Fibroblast of skin of left quadriceps (primary cell): ENCODE results near the gene C17orf113.

ENCODE experiments used
- DNase-seq, 2 experiments: peaks; one replicate each; pipeline ENCODE4 v3.0.0-alpha.2; 2013; ENCODE audit warnings: low read depth in 2 of 2

The C17orf113 gene

DNA sequence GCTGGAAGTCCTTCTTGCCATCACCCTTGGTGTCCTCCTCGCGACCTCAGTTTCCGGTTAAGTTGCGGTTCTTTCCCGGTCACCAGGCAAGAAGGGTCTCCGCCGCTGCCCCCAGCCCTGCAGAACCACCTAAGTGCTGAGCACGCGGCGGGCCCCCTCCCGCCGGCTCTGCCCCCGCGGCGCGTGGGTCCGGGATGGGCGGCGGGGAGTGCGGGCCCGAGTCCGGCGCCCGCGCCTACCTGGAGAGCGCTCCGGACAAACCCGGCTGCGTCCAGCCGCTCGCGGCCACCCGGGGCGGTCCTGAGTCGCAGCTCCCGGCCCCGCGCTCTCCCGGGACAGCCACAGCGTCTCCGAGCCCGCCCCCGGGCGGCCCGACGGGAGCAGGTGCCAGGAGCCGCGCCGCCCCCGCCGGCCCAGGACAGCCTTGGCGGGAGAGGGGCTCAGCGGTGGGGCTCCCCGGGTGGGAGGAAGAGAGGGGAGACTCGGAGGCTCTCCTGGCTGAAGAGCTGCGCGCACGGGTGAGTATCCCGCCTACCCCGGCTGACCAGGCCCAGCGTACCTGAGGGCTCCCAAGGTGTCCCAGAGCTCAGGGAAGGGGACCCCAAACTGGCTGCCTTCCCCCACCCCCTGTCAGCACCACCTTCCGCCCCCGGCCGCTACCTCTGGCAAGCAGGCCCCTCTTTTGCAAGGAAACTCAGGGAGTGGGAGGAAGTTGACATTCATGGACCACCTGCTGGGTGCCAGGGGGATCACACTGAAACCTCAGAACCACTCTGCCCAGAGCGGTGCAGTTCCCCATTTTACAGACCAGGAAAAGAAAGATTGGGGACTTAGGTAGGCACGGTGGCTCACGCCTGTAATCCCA lies 22.2 kb upstream of the C17orf113 start:
- DNase-seq = no peak

DNA sequence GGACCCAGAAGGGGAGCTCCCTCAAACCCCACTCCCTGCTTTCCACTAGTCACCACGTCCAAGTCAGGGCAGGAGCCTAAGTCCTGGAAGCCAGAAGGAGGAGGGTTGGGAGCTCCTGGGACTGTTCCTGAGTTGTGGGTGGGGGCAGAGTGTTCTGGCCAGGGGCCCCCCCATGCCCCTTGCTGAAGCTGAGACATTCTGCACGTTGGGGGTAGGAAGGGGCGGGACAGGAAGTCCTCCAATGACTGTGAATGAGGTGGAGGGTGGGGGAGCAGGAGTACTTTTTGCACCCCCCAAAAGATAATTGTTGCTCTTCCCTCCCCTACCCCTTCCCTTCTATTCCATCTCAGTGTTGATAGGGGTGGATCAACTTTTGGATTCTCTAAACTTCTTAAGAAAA lies 21.4 kb upstream of the C17orf113 start:
- no peak for DNase-seq

DNA sequence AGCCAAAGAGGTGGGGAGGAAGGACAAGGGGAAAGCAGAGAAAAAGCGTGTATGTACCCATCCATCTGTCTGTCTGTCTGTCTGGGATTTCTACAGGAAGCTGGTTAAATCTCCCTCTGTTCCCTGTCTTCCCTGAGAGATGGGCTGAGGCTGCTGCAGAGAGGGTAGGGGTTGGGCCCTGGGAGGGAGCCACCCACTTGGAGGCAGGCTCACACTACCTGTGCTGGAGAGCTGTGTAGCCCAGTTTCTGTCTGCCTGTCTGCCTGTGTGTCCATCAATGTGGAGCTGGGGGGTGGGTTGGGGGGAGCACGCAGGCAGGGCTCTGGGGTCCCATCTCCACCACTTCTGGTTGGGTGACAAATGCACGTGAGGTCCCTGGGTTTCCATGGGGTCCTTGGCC lies 18.6 kb upstream of the C17orf113 start:
- no peak for DNase-seq

DNA sequence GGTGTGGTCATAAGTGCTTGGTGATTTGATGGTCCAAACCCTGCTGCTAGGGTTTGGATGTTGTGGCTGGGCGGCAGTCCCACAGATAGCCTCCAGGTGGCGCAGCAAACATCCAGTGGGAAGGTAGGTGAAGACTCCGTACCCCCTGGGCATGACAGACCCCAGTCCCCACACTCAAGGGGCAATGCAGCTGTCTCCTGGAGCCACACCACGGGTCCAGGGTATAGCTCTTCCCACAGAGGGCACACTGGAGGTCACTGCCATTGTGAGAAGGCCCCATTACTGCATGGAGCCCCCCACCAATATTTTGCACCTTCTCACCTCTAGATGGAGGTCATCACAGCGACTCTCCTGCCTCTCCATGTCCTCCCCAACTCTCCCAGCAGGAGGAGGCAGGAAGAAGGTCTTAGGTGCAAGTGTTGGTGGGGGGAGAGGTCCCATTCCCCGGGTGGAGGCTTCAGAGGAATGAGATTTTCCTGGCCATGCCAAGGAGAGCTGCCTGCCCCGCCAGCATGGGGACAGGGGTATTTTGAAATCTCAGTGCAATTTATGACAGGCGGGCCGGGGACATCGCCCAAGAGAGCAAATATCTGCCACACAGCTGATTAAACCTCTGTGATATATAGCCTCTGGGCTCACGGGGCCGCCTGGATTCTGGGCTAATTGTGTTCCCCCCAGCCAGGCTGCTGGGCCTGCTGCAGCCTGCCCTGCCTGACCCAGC lies 17.1 kb upstream of the C17orf113 start:
- DNase-seq = no peak

DNA sequence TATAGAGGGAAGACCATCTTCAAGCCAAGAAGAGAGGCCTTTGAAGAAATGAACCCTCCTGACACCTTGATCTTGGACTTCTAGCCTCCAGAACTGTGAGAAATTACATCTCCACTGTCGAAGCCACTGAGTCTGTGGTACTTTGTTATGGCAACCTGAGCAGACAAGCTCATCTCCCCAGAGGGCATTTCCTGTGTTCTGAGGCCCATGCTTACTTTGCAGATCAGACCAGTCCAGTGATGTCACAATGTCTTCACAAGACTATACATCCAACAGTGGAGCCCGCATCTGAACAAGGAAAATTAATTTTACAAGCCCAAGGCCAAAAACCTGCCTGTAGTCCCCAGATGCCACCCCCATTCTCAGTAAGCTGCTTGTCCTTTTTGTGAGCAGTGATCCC lies 14.8 kb upstream of the C17orf113 start:
- no peak for DNase-seq

DNA sequence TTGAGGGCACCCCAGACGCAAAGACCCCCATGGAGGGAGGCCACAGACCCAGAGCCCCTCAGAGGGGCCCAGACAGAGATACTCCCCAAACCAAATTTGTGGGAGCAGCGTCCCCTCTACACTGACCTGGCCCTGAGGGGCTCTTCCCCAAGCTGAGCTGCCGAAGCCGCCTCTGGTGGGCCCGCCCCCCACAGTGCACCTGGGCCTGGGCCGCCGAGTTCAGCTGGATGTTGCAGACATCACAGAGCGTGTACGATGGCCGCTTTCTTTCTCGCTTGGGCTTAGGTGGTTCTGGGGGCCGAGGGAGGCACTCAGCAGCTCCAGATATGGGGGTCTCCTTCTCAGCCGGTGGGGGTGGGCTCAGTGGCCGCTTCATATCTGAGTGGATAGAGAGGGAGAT lies 12.3 kb upstream of the C17orf113 start:
- no peak for DNase-seq

DNA sequence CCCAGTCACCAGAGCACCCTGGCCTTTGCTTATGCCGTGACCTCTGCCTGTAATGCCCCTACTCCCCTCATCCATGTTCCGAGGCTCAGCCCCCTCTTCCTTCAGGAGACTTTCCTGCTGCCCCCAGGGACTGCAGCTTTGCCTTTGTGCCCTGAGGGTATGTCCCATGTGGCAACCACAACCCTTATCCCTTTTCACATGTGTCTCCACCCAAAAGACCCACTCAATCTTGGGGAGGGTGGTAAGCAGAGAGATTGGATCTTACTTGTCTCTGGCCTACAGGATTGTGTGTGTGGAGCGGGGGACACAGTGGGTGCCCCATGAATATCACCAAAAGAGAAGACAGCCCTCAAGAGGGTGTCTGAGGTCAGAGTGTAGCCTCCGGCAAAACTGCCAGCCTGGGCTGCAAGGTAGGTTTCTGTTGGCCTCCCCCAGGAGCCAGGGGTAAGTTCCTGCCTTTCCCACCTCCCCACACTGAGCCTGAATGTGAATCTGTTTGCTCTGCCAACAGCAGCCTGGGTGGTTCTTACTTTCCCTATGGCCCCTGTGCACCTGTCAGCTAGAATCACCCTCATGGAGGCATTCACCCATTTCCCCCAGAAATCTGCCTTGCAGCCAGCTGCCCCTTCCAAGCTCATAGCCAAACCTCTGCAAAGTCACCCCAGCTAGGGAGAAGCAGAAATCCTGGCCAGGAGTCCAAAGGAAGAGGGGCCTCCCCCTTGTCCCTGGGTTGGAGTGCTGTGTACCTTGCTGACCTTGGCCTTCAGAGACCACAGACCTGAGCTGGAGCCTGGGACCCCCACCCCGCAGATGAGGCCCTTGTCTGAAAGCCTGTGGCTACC lies 11.5 kb upstream of the C17orf113 start:
- no peak for DNase-seq

DNA sequence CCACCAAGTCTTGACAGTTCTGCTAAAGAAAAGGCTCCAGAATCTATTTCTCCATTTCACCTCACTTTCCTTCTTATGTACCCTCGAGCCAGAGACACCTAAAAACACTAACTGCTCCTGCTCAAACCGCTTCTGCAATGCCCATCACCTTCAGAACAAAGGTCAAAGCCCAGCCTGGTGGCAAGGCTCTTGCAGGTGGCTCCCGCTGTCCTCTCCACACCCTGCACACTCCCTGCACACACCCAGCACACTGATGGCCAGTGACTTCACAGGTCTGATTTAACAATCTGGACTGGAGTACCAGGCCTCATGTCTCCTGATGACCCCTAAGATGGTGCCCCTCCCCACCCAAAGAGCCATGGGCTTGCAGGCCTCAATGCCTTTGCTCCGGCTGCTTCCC lies 9.8 kb upstream of the C17orf113 start:
- no peak for DNase-seq

DNA sequence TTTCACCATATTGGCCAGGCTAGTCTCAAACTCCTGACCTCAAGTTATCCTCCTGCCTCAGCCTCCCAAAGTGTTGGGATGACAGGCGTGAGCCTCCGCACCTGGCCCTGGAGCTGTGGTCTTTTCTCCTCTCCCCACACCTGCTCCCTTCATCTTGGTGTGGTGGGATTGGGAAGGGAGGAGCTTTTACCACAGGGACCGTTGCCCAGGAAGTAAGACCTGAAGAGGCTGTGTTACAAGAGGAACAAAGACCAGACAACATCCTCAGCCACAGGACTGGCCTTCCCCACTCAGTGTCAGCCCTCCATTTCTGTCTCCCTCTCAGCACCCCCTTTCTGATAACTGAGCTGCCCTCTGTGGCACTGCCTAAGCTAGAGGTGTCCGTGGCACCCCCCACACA lies 9.4 kb upstream of the C17orf113 start:
- DNase-seq = no peak

DNA sequence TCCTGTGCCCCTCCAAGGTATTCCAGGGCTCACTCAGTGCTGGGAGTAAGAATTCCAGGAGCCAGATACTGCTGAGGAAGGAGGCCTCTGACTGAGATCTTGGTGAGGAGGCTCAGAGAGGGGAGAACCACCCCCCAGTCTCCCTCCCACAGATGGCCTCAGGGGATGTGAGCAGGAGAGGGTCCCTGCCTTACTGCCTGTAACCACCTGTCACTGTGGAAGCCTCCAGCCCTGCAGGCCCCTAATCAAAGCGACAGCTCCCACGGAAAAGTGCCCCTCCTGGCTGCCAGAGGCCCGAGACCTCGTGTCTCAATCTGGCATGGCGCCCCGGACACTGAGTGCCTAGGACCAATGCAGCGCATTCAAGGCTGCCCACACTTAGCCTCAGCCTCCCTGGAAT lies 7.7 kb upstream of the C17orf113 start:
- DNase-seq = no peak

DNA sequence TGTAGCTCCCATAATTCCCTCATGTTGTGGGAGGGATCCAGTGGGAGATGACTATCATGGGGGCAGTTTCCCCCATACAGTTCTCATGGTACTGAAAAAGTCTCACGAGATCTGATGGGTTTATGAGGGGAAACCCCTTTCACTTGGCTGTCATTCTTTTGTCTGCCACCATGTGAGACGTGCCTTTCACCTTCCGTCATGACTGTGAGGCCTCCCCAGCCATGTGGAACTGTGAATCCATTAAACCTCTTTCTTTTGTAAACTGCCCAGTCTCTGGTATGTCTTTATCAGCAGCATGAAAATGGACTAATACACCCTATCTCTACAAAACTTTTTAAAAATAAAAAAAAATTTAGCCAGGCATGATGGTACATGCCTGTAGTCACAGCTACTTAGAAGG lies 6.2 kb upstream of the C17orf113 start:
- DNase-seq = no peak

DNA sequence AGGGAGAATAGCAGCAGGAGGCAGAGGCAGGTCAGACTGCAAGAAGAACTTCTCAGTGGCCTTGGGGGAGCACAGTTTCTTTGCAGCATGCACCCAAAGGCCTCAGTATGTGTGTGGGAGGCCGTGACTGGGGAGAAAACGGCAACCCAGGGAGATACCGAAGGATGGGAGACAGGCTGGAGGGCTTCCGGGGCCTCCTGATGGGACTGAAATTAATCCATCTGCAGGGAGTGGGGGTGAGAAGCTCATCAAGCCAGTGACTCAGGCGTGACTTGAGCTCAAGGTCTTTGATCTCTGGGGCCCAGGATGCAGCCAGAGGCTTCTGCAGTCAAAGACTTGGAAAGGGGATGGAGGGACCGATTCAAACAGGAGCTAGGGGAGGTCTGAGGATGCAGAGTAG lies 5.1 kb upstream of the C17orf113 start:
- no peak for DNase-seq

DNA sequence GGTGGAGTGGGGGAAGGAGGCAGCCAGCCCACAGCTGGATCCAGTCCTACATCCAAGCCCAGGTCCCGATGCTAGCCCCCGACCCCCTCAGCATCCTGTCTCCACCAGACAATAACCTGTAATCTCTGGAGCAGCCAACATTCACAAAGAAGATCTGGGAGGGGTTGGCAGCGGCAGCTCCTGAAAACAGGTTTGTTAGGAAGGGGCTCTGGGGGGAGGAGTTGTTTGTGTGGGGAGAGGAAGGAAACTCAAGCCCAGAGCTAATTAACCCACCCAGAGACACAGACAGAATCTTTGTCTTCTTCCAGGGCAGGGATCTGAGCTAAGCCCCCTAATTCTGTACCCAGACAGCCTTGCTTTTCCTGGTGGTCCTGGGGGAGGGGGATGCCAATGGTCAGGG lies 4.6 kb upstream of the C17orf113 start:
- DNase-seq = no peak

DNA sequence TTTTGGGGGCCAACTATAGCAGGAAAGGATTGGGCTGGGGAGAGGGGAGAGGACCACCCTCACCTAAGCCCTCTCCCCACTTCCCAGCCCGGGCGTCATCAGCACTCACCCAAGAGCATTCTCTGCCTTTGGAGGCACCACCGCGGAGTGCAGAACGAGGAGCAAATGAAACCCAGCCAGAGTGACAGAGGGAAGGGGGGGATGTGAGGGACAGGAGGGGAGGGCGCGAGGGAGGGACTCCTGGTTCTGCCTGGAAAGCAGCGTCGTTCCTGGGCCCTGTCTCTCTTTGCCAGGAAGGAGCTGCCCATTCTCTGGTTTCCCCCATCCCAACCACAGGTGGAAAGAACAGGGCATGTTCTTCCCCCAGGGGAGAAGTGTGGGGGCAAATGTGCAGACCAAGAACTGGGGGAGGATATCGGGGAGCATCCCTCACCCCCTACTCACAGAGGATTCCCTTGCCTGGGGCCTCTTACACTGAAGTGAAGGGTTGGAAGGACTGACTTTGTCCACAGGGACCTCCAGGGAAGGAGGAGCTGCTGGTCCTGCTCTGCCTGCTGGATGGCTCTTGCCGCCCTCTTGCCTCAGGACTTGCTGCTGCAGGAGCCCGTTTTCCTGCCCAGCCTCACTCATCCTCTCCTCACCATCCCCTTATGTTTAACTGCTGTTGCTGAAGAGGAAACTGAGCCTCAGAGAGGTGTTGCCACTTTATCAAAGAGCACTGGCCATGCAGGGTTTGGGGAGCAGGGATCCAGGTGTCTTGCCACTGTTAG lies 3.5 kb upstream of the C17orf113 start:
- no peak for DNase-seq

DNA sequence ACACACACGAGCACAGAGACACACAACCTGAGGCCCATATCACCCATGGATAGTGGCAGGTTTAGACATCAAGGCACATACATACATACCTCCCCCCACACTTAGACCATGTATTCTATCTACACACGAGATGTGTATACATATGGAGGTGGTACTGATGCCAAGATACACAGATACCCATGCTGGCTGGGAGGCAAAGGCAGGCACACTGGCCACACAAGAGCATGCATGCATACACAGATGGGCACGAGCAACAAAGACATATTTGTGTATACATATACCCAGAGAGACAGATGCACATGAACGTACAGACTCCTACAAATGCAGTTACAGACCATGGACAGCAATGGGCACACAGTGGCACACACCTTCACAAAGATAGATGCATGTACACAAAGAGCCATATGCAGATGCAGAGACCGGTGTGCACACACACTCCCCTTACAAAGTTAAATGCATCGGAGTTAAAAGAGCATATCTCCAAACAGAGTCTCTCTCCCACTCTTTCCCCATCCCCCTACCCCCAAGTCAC lies 2.0 kb upstream of the C17orf113 start:
- DNase-seq = no peak

DNA sequence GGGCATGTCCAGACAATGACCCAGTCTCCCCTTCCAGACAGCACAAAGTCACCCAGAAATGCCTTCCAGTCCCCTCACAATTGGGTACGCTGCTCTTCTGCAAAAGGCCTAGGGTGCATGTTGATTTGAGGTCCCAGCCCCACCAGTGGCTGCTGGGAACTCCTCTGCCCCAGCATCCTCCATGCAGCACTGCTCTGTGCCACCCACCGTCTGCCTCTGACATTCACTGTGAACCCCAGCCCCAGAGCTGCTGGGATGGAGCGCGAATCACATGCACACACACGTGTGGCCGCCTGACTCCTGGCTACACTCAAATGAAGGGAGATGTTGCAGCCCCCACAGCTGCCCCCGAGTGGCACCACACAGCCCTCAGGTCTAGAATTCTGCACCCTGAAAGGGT lies 1.2 kb upstream of the C17orf113 start:
- no peak for DNase-seq

DNA sequence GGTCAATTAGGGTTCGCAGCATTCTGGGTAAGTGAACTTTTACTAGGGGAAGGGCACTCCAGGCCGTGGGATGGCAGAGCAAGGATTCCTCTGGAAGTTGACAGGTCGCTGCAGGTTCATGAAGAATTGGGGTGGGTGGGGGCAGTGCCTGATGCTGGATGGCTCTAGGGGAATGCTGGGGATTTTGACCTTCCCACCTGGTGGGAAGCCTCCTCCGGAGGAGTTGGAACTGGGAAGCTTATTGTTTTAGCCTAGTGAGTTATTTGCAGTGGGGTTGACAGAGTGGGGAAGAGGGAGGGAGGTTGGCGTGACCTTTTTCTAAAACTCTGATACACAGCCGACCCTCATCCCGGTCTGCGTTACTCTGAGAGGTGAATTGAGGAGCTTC lies 606 bp upstream of the C17orf113 start:
- no peak for DNase-seq

DNA sequence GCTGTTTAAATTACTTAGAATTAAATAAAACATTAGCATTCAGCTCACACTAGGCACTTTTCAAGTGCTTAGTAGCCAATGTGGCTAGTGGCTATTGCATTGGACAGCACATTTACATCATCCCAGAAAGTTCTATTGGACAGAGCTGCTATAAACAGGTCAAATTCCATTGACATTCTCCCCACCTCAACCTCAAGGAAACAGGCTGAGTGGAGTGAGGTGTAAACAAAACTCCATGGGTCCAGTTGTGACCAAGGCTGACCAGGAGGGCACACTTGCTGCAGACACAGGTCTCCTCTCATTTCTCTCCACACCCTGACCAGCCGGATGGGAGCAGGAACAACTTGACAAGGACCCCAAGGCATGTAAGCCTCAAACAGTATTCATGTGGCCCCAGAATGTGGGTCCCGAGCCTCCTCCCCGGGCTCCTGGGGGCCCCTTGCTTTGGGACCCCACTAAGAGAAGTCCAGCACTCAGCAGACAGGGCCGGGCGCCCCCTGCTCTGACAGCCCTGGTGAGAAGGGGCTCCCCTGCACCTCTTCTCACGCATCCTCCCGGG lies 488 bp downstream of the C17orf113 start:
- DNase-seq = no peak

DNA sequence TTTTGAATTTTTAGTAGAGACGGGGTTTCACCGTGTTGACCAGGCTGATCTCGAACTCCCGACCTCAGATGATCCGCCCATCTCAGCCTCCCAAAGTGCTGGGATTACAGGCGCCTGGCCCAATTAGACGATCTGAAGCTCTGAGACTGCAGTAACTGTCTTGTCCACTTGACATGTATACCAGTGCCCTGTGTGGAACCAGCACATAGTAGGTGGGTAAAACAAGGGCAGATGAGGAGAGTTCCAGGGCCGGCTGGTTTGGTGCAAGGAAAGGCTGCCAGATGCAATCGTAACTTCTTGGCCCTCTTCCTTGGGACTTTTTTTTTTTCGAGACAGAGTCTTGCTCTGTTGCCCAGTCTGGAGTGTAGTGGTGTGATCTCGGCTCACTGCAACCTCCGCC lies 3.1 kb downstream of the C17orf113 start:
- no peak for DNase-seq

DNA sequence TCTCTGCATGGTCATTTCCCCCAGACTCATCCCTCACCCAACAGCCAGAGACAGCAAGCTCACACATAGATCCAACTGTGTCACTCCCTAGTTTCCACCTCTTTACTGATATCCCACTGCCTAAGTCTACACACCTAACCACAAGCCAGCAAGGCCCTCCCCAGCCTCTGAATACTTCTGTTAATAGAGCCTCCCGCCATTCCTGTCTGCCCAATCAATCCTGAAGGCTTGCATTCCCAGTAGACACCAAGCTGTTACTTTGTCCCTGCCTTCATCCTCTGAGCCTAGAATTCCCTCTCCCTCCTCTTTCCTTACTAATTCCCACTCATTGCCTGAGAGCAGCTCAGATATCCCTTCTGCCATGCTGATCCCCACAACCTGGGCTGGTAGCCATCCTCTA lies 4.7 kb downstream of the C17orf113 start:
- no peak for DNase-seq
